HepG2 (cell line): ENCODE results near the gene AAMP. TPM values are rescaled to one million over a fixed set of nuclear protein-coding genes. Genes with fewer than 3 reads are reported as not detected.

Experiments
- ARHGAP35 ChIP-seq: sonication (generic); formaldehyde crosslinking; IDR thresholded peaks from 2 replicates; pipeline ENCODE4 v1.9.0; 2022; ENCODE audit warnings: mild to moderate bottlenecking, inconsistent platforms, moderate library complexity, missing genetic modification reagents, borderline replicate concordance
- CREB1 ChIP-seq, 2 experiments: fragments of 450-650 bp in 1 of 2; IDR thresholded peaks; 2 replicates each; pipeline ENCODE4 v1.6.1; 2016 to 2017; ENCODE audit warnings: control low read depth in 1 of 2, mild to moderate bottlenecking in 1 of 2, missing compliant biosample characterization in 1 of 2, missing genetic modification characterization in 1 of 2
- FOXJ3 ChIP-seq: sonication (generic); formaldehyde crosslinking; IDR thresholded peaks from 2 replicates; pipeline ENCODE4 v1.4.0; 2020; ENCODE audit warnings: missing genetic modification reagents, mild to moderate bottlenecking, borderline replicate concordance
- GABPA ChIP-seq, 2 experiments: IDR thresholded peaks; 2 replicates each; pipeline ENCODE4 v1.6.1; 2011 to 2016; ENCODE audit warnings: low read depth in 2 of 2, low read length in 1 of 2, missing biosample characterization in 1 of 2, missing genetic modification characterization in 1 of 2
- MED1 ChIP-seq: sonication (generic); formaldehyde crosslinking; IDR thresholded peaks from 2 replicates; pipeline ENCODE4 v1.4.0; 2020; ENCODE audit warnings: missing genetic modification reagents
- MTF2 ChIP-seq: sonication (generic); formaldehyde crosslinking; IDR thresholded peaks from 2 replicates; pipeline ENCODE4 v1.5.0; 2020; ENCODE audit warnings: missing genetic modification reagents, borderline replicate concordance
- PAXIP1 ChIP-seq: sonication (generic); formaldehyde crosslinking; conservative IDR thresholded peaks from 2 replicates; pipeline ENCODE4 v1.4.0; 2020; ENCODE audit warnings: mild to moderate bottlenecking, missing genetic modification reagents, moderate library complexity
- SP5 ChIP-seq: IDR thresholded peaks from 2 replicates; pipeline ENCODE4 v1.6.1; 2016; ENCODE audit warnings: low read depth, borderline replicate concordance
- ZBED4 ChIP-seq: sonication (generic); formaldehyde crosslinking; IDR thresholded peaks from 2 replicates; pipeline ENCODE4 v1.4.0; 2020; ENCODE audit warnings: missing genetic modification reagents, borderline replicate concordance
- ZKSCAN8 ChIP-seq: IDR thresholded peaks from 2 replicates; pipeline ENCODE4 v1.6.1; 2016; ENCODE audit warnings: borderline replicate concordance, missing genetic modification reagents, missing compliant biosample characterization
- ZNF124 ChIP-seq: sonication (generic); formaldehyde crosslinking; IDR thresholded peaks from 2 replicates; pipeline ENCODE4 v1.4.0; 2020; ENCODE audit warnings: missing genetic modification reagents
- ZNF780A ChIP-seq: sonication (generic); formaldehyde crosslinking; IDR thresholded peaks from 2 replicates; pipeline ENCODE4 v1.8.0; 2022; ENCODE audit warnings: mild to moderate bottlenecking, missing genetic modification reagents, moderate library complexity
- ZSCAN25 ChIP-seq: sonication (generic); formaldehyde crosslinking; IDR thresholded peaks from 2 replicates; pipeline ENCODE4 v1.8.0; 2022; ENCODE audit warnings: mild to moderate bottlenecking, missing genetic modification reagents
- polyA plus RNA-seq, 8 experiments: library from polyadenylated mRNA; depleted of rRNA in 3 of 8; stranded (reverse) in 7 of 8; unstranded in 1 of 8; fragments of >200 nt; fragmentation: Illumina TruSeq in 4 of 8; extraction: Trizol in 4 of 8; gene quantifications; 2 replicates each; pipeline versions ENCODE4 v1.2.1 to v1.2.3, GENCODE V29; 2011 to 2016; ENCODE audit warnings: low read depth in 4 of 8, missing spikeins in 1 of 8, mixed read lengths in 1 of 8; ENCODE audit not compliant: insufficient read depth in 1 of 8
- total RNA-seq, 5 experiments: library from RNA; depleted of rRNA; stranded (reverse); fragments of >200 nt; fragmentation: Illumina TruSeq; extraction: Trizol; gene quantifications; 2 replicates each; pipeline ENCODE4 v1.2.3, GENCODE V29; 2016; ENCODE audit warnings: low read depth in 1 of 5
- TF ChIP-seq, protein P1 (sequence below): sonication (generic); formaldehyde crosslinking; IDR thresholded peaks from 2 replicates; pipeline ENCODE4 v1.4.0; 2020; ENCODE audit warnings: missing genetic modification reagents

Gene AAMP
- total and polyA plus RNA-seq, 2 of the 13 experiments (the other 11 are each of a cell fraction or from before 2014, with no cell fraction given): 110 to 186 TPM

DNA sequence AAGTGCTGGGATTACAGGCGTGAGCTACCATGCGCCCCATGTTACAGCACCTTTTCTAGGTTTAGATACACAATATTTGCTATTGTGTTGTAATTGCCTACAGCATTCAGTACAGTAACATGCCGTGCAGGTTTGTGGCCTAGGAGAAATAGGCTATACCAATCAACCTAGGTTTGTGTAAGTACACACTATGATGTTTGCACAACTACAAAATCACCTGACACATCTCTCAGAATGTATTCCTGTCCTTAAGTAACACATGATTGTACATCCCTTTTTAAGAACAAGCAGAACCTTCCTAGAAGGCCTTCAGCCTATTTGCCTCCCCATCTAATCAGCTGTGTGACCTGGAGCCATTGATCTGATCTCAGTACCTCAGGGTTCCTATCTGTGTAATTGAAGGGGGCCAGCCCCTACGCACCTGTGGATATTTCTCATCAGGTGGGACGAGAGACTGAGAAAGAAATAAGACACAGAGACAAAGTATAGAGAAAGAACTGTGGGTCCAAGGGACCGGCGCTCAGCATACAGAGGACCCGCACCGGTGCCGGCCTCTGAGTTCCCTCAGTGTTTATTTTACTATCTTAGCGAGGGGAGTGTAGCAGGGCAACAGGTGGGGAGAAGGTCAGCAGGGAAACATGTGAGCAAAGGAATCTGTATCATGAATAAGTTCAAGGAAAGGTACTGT is 41.1 kb upstream of the AAMP start (continued):
- peak; percentile 79 for TF ChIP-seq PAXIP1 (CRISPR knock-in tag)
- no peak for TF ChIP-seq ZBED4 (CRISPR knock-in tag)
- no peak for TF ChIP-seq ZNF780A (CRISPR knock-in tag)
- TF ChIP-seq ZKSCAN8 (CRISPR knock-in tag): no peak
- TF ChIP-seq ARHGAP35 (CRISPR knock-in tag): no peak
- TF ChIP-seq MED1 (CRISPR knock-in tag): peak; percentile 70; the same call in 1 of the 2 replicates
- TF ChIP-seq MTF2 (CRISPR knock-in tag): no peak
- TF ChIP-seq, protein P1, sequence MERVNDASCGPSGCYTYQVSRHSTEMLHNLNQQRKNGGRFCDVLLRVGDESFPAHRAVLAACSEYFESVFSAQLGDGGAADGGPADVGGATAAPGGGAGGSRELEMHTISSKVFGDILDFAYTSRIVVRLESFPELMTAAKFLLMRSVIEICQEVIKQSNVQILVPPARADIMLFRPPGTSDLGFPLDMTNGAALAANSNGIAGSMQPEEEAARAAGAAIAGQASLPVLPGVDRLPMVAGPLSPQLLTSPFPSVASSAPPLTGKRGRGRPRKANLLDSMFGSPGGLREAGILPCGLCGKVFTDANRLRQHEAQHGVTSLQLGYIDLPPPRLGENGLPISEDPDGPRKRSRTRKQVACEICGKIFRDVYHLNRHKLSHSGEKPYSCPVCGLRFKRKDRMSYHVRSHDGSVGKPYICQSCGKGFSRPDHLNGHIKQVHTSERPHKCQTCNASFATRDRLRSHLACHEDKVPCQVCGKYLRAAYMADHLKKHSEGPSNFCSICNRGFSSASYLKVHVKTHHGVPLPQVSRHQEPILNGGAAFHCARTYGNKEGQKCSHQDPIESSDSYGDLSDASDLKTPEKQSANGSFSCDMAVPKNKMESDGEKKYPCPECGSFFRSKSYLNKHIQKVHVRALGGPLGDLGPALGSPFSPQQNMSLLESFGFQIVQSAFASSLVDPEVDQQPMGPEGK: peak; percentile 7; the same call in 1 of the 2 replicates
- no peak for TF ChIP-seq SP5 (CRISPR knock-in tag)
- 0 out of 2 replicates have a peak, but pooled peaks have one; percentile 8 for TF ChIP-seq ZSCAN25 (CRISPR knock-in tag)
- 0 out of 2 replicates have a peak, but pooled peaks have one; percentile 32 for TF ChIP-seq FOXJ3 (CRISPR knock-in tag)
- TF ChIP-seq ZNF124 (CRISPR knock-in tag): no peak
- no peak for TF ChIP-seq GABPA (IDR thresholded peaks at IDR 0.05; ENCODE audit: low read depth, low read length)
- TF ChIP-seq GABPA (CRISPR knock-in tag; IDR thresholded peaks at IDR 0.05; ENCODE audit: low read depth): 0 out of 2 replicates have a peak, but pooled peaks have one; percentile 2
- TF ChIP-seq CREB1 (IDR thresholded peaks at IDR 0.05): no peak
- TF ChIP-seq CREB1 (CRISPR knock-in tag; IDR thresholded peaks at IDR 0.05): peak; percentile 50; the same call in 1 of the 2 replicates
